Measurements from ENCODE around the gene HDAC9. TPM values are rescaled to one million over a fixed set of nuclear protein-coding genes. Genes with fewer than 3 reads are reported as not detected.

Gene HDAC9
- polyA plus RNA-seq, 2 of the 4 experiments (the other 2 are of a cell fraction), result 0.05 to 0.26 TPM

DNA sequence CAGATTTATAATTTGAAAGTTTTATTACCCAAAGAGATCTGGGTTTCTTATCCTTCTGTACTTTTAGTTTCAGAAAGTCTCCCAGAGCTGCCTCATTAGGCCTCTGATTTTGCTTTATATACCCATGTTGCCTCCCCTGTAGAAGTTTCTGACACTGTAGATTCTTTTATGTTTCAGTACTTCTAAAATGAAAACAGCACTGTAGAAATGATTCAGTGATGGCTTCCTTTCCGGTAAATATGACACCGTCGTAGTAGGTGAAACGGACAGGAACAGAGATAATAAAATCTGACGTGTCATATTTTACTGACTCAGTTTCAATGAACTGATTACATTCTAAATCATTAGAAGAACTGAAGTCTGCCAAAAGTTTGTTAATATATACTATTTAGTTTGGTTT is 349.2 kb downstream of the HDAC9 start:
- ChIA-PET CTCF (interaction anchor here (0.6 kb wide), 1 partner anchor 151 kb away, joined by 3 read pairs; no protein-coding TSS in a partner anchor), POLR2A (no interaction called here)
- WGBS (ENCODE audit: missing lambda C conversion rate), result 88% methylated on average over 5 of the region's 5 CpGs
- no peak for DNase-seq (ENCODE audit: low read depth in 1 of 2, low spot score in 1 of 2)
- H3K4me2 ChIP-seq, result no peak overlapping the region
- FAIRE-seq, result no peak
- no peak for ATAC-seq
- H3K9me3 ChIP-seq, result no peaks in the 10 kb centered on the region
- H3K4me1 ChIP-seq, result no peaks in the 10 kb centered on the region
- no peak for TF ChIP-seq HOXB5 (CRISPR knock-in tag; IDR thresholded peaks at IDR 0.05)
- TF ChIP-seq HOXB13 (CRISPR knock-in tag; IDR thresholded peaks at IDR 0.05; ENCODE audit: low read depth), result no peak
- no peak for TF ChIP-seq MAZ (IDR thresholded peaks at IDR 0.05; ENCODE audit: borderline replicate concordance, low read depth, low read length)
- TF ChIP-seq CEBPB (IDR thresholded peaks at IDR 0.05), result no peak
- H3K27ac ChIP-seq, result no peak overlapping the region
- no peak overlapping the region for H3K4me3 ChIP-seq

DNA sequence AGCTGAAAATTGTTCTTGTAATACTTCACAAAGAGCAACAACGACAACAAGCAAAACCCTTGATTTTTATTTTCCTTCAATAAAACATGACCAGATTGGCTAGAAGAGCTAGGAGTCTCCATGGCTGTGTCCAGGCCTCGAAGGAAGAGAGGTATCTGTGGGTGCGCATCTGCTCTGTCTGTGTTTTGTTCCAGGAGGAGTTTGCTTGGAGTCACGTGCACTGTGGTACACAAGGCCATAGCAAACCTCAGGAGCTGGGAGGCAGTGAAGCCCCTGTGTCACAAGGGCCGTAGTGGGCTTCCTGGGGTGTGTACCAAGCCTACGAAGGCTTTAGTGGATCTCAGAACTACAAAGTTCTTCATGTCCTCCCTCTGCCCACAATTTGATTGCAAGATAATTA is 350.2 kb downstream of the HDAC9 start:
- Histone ChIP-seq H3K4me3 (no peak overlapping the region), H3K9me3 (no peaks in the 10 kb centered on the region), H3K4me1 (no peaks in the 10 kb centered on the region), H3K4me2 (no peak overlapping the region), H3K27ac (no peak overlapping the region)
- 33% methylated on average over 6 of the region's 6 CpGs for WGBS (ENCODE audit: missing lambda C conversion rate)
- DNase-seq (ENCODE audit: low read depth in 1 of 2, low spot score in 1 of 2), result no peak
- CTCF ChIA-PET, result no interaction called here
- TF ChIP-seq JUNB (IDR thresholded peaks at IDR 0.05) (no peak), KDM5A (IDR thresholded peaks at IDR 0.05) (no peak), EHF (CRISPR knock-in tag; IDR thresholded peaks at IDR 0.05) (no peak), NR3C1 (IDR thresholded peaks at IDR 0.05) (no peak), CEBPB (IDR thresholded peaks at IDR 0.05) (no peak), SREBF2 (IDR thresholded peaks at IDR 0.05) (no peak), PHF8 (IDR thresholded peaks at IDR 0.05; ENCODE audit: borderline replicate concordance, low read depth) (no peak), TFCP2L1 (CRISPR knock-in tag; IDR thresholded peaks at IDR 0.05) (no peak), RFX5 (IDR thresholded peaks at IDR 0.05) (no peak), HEYL (CRISPR knock-in tag; IDR thresholded peaks at IDR 0.05) (no peak), CBX8 (IDR thresholded peaks at IDR 0.05) (no peak), EHMT2 (IDR thresholded peaks at IDR 0.05; ENCODE audit: low read depth) (no peak), ZFP36 (IDR thresholded peaks at IDR 0.05; ENCODE audit: borderline replicate concordance, partially characterized antibody) (no peak), HOXA7 (CRISPR knock-in tag; IDR thresholded peaks at IDR 0.05) (no peak)
- TF ChIP-seq, protein P1, sequence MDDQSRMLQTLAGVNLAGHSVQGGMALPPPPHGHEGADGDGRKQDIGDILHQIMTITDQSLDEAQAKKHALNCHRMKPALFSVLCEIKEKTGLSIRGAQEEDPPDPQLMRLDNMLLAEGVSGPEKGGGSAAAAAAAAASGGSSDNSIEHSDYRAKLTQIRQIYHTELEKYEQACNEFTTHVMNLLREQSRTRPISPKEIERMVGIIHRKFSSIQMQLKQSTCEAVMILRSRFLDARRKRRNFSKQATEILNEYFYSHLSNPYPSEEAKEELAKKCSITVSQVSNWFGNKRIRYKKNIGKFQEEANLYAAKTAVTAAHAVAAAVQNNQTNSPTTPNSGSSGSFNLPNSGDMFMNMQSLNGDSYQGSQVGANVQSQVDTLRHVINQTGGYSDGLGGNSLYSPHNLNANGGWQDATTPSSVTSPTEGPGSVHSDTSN (IDR thresholded peaks at IDR 0.05), result no peak
- no peak for ATAC-seq
- POLR2A ChIA-PET, result no interaction called here
- no peak for FAIRE-seq

DNA sequence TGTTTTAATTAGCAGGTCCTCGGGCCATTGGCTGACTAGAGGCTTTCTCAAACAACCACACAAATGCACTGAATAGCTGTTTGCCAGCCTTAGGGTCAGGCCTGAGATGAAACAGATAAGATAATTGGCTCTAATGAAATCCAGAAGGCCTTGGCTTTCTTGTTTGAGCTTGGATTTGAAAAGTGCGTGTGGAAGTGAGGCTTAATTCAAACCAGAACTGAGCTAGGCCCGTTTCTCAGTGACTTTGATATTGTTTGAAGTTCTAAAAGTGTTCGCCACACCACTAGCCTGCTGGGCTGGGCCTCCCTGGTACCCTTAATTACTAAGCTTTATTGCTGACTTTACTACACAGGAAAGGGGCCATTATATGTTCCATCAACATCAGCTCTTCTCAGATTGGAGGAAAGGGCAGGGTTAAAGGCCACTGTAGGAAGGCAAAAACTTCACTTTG is 351.2 kb downstream of the HDAC9 start:
- FAIRE-seq, result no peak
- no peak for TF ChIP-seq HOXB5 (CRISPR knock-in tag; IDR thresholded peaks at IDR 0.05)
- TF ChIP-seq EP300 (IDR thresholded peaks at IDR 0.05), result no peak
- no peak for TF ChIP-seq ZSCAN20 (CRISPR knock-in tag; IDR thresholded peaks at IDR 0.05)
- TF ChIP-seq POLR2AphosphoS2 (conservative IDR thresholded peaks at IDR 0.05; ENCODE audit: low read length), result no peak
- TF ChIP-seq MYC (IDR thresholded peaks at IDR 0.05; ENCODE audit: borderline replicate concordance, low read length), result no peak
- TF ChIP-seq CHD2 (IDR thresholded peaks at IDR 0.05; ENCODE audit: low read length, partially characterized antibody), result no peak
- TF ChIP-seq MAZ (IDR thresholded peaks at IDR 0.05; ENCODE audit: borderline replicate concordance, low read depth, low read length), result no peak
- TF ChIP-seq NR3C1 (IDR thresholded peaks at IDR 0.05), result no peak
- TF ChIP-seq CBX2 (IDR thresholded peaks at IDR 0.05; ENCODE audit: borderline replicate concordance, low read depth), result no peak
- TF ChIP-seq NPAS2 (CRISPR knock-in tag; IDR thresholded peaks at IDR 0.05; ENCODE audit: borderline replicate concordance), result no peak
- no peak for TF ChIP-seq MAFK (IDR thresholded peaks at IDR 0.05; ENCODE audit: partially characterized antibody)
- TF ChIP-seq TP53 (CRISPR knock-in tag; IDR thresholded peaks at IDR 0.05), result no peak
- TF ChIP-seq FOSB (CRISPR knock-in tag; IDR thresholded peaks at IDR 0.05), result no peak
- TF ChIP-seq SMC3 (IDR thresholded peaks at IDR 0.05), result no peak
- TF ChIP-seq HOXB13 (CRISPR knock-in tag; IDR thresholded peaks at IDR 0.05; ENCODE audit: low read depth), result no peak
- no peak for TF ChIP-seq REST (IDR thresholded peaks at IDR 0.05)
- TF ChIP-seq ELK1 (IDR thresholded peaks at IDR 0.05; ENCODE audit: low read depth, low read length), result no peak
- no peak for TF ChIP-seq MAX (IDR thresholded peaks at IDR 0.05)
- no peak overlapping the region for H3K27ac ChIP-seq

More for the DNA sequence above, 351.2 kb downstream of the HDAC9 start:
- 31% methylated on average over 4 of the region's 4 CpGs for WGBS (ENCODE audit: missing lambda C conversion rate)
- ATAC-seq (no peak), DNase-seq (ENCODE audit: low read depth in 1 of 2, low spot score in 1 of 2) (no peak)
- no peak overlapping the region for H3K4me2 ChIP-seq
- ChIA-PET CTCF (no interaction called here), POLR2A (no interaction called here)
- H3K9me3 ChIP-seq, result no peaks in the 10 kb centered on the region
- H3K4me3 ChIP-seq, result no peak overlapping the region
- no peaks in the 10 kb centered on the region for H3K4me1 ChIP-seq
